Mammary epithelial cell (primary cell): Measurements from ENCODE around the gene TUBB3.

Source experiments
- EZH2 ChIP-seq: IDR thresholded peaks from 2 replicates; pipeline ENCODE4 v1.6.1; 2012; ENCODE audit warnings: low read length, inconsistent platforms, borderline replicate concordance
- TF ChIP-seq, protein P1 (sequence below), 2 donors: IDR thresholded peaks in 1 of 2; conservative IDR thresholded peaks in 1 of 2; 2 replicates each; pipeline ENCODE4 v1.5.1; 2011 to 2012; ENCODE audit warnings: inconsistent platforms in 2 of 2, low read length in 2 of 2, mild to moderate bottlenecking in 2 of 2, control low read depth in 1 of 2, low read depth in 1 of 2; ENCODE audit not compliant: insufficient read depth in 1 of 2; ENCODE audit errors: extremely low read depth in 1 of 2

DNA sequence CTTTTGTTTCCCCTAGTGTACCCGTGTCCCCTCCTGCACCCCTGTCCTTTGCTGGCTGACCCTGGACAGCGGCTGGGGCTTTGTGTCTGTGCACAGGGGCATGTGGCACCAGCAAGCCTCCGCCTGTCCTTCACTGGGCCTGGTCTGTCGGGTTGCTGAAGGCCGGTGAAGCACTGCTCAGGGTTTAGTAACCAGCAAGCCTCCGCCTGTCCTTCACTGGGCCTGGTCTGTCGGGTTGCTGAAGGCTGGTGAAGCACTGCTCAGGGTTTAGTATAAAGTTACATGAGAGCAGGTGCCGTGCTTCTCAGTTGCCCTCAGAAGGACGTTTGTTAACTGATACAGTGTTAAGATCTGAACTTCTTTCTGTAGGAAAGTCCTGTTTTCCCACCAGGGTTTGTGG, 59.2 kb downstream of the TUBB3 start:
- TF ChIP-seq, protein P1, sequence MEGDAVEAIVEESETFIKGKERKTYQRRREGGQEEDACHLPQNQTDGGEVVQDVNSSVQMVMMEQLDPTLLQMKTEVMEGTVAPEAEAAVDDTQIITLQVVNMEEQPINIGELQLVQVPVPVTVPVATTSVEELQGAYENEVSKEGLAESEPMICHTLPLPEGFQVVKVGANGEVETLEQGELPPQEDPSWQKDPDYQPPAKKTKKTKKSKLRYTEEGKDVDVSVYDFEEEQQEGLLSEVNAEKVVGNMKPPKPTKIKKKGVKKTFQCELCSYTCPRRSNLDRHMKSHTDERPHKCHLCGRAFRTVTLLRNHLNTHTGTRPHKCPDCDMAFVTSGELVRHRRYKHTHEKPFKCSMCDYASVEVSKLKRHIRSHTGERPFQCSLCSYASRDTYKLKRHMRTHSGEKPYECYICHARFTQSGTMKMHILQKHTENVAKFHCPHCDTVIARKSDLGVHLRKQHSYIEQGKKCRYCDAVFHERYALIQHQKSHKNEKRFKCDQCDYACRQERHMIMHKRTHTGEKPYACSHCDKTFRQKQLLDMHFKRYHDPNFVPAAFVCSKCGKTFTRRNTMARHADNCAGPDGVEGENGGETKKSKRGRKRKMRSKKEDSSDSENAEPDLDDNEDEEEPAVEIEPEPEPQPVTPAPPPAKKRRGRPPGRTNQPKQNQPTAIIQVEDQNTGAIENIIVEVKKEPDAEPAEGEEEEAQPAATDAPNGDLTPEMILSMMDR (conservative IDR thresholded peaks at IDR 0.05 in 1 of 2, IDR thresholded peaks at IDR 0.05 in 1 of 2; ENCODE audit: extremely low read depth in 1 of 2, insufficient read depth in 1 of 2, low read depth in 1 of 2, low read length in 2 of 2): no peak
- TF ChIP-seq EZH2: no peak
